HepG2 (cell line): ENCODE measurements around the gene ELP5. TPM values are rescaled to one million over a fixed set of nuclear protein-coding genes. Genes with fewer than 3 reads are reported as not detected.

ENCODE experiments used
- BRD4 ChIP-seq: sonication (generic); formaldehyde crosslinking; IDR thresholded peaks from 2 replicates; pipeline ENCODE4 v1.4.0; 2020; ENCODE audit warnings: missing genetic modification reagents
- FOXM1 ChIP-seq: sonication (generic); formaldehyde crosslinking; IDR thresholded peaks from 2 replicates; pipeline ENCODE4 v1.5.0; 2020; ENCODE audit warnings: missing genetic modification reagents
- GABPB1 ChIP-seq: IDR thresholded peaks from 2 replicates; pipeline ENCODE4 v1.6.1; 2016; ENCODE audit warnings: mild to moderate bottlenecking, missing genetic modification reagents, moderate library complexity, missing compliant biosample characterization
- HMGA1 ChIP-seq: sonication (generic); formaldehyde crosslinking; conservative IDR thresholded peaks from 2 replicates; pipeline ENCODE4 v1.4.0; 2020; ENCODE audit warnings: missing genetic modification reagents
- KAT2B ChIP-seq: fragments of 150-350 bp; IDR thresholded peaks from 2 replicates; pipeline ENCODE4 v1.6.1; 2014; ENCODE audit warnings: low read depth, low read length, borderline replicate concordance
- MAFK ChIP-seq, 2 experiments: IDR thresholded peaks in 1 of 2; conservative IDR thresholded peaks in 1 of 2; 2 replicates each; pipeline ENCODE4 v1.6.1; 2011; ENCODE audit warnings: improper control_type of control experiment in 2 of 2, low read length in 2 of 2
- MAZ ChIP-seq, 2 experiments: sonication (generic) in 1 of 2; formaldehyde crosslinking in 1 of 2; IDR thresholded peaks; 2 replicates each; pipeline versions ENCODE4 v1.5.0 to v1.6.1; 2012 to 2020; ENCODE audit warnings: low read depth in 2 of 2, mild to moderate bottlenecking in 2 of 2, borderline replicate concordance in 1 of 2, improper control_type of control experiment in 1 of 2, low read length in 1 of 2, missing genetic modification reagents in 1 of 2, moderate library complexity in 1 of 2
- PCBP1 ChIP-seq: fragments of 200-400 bp; formaldehyde crosslinking; IDR thresholded peaks from 2 replicates; pipeline ENCODE4 v1.6.1; 2017; ENCODE audit warnings: mild to moderate bottlenecking, low read depth, low read length, borderline replicate concordance
- RFX5 ChIP-seq: IDR thresholded peaks from 2 replicates; pipeline ENCODE4 v1.6.1; 2011; ENCODE audit warnings: low read depth, low read length, improper control_type of control experiment
- SIX4 ChIP-seq: sonication (generic); formaldehyde crosslinking; IDR thresholded peaks from 2 replicates; pipeline ENCODE4 v1.4.0; 2020; ENCODE audit warnings: missing genetic modification reagents
- SMAD3 ChIP-seq: sonication (generic); formaldehyde crosslinking; IDR thresholded peaks from 2 replicates; pipeline ENCODE4 v1.4.0; 2020; ENCODE audit warnings: missing genetic modification reagents
- TEAD3 ChIP-seq: optimal IDR thresholded peaks from 2 replicates; pipeline ENCODE3; 2016; ENCODE audit warnings: borderline replicate concordance
- TP53 ChIP-seq: sonication (generic); formaldehyde crosslinking; conservative IDR thresholded peaks from 2 replicates; pipeline ENCODE4 v1.4.0; 2020; ENCODE audit warnings: missing genetic modification reagents
- ZBTB20 ChIP-seq: sonication (generic); formaldehyde crosslinking; IDR thresholded peaks from 2 replicates; pipeline ENCODE4 v1.8.1; 2023; ENCODE audit warnings: missing genetic modification reagents, low read depth, mild to moderate bottlenecking, borderline replicate concordance
- ZBTB7B ChIP-seq: sonication (generic); formaldehyde crosslinking; IDR thresholded peaks from 2 replicates; pipeline ENCODE4 v1.4.0; 2020; ENCODE audit warnings: missing genetic modification reagents
- ZNF207 ChIP-seq: fragments of 450-650 bp; IDR thresholded peaks from 2 replicates; pipeline ENCODE4 v1.6.1; 2016; ENCODE audit warnings: antibody characterized with exemption, borderline replicate concordance
- ZNF441 ChIP-seq: sonication (generic); formaldehyde crosslinking; IDR thresholded peaks from 2 replicates; pipeline ENCODE4 v1.7.0; 2021; ENCODE audit warnings: missing genetic modification reagents, borderline replicate concordance
- ZNF446 ChIP-seq: sonication (generic); formaldehyde crosslinking; IDR thresholded peaks from 2 replicates; pipeline ENCODE4 v1.5.0; 2020; ENCODE audit warnings: mild to moderate bottlenecking, missing genetic modification reagents
- ZNF562 ChIP-seq: sonication (generic); formaldehyde crosslinking; IDR thresholded peaks from 2 replicates; pipeline ENCODE4 v1.8.0; 2022; ENCODE audit warnings: missing genetic modification reagents, borderline replicate concordance
- ZNF780A ChIP-seq: sonication (generic); formaldehyde crosslinking; IDR thresholded peaks from 2 replicates; pipeline ENCODE4 v1.8.0; 2022; ENCODE audit warnings: mild to moderate bottlenecking, missing genetic modification reagents, moderate library complexity
- ZNF83 ChIP-seq: sonication (generic); formaldehyde crosslinking; IDR thresholded peaks from 2 replicates; pipeline ENCODE4 v1.4.0; 2020; ENCODE audit warnings: missing genetic modification reagents, mild to moderate bottlenecking, borderline replicate concordance
- polyA plus RNA-seq, 8 experiments: library from polyadenylated mRNA; depleted of rRNA in 3 of 8; stranded (reverse) in 7 of 8; unstranded in 1 of 8; fragments of >200 nt; fragmentation: Illumina TruSeq in 4 of 8; extraction: Trizol in 4 of 8; gene quantifications; 2 replicates each; pipeline versions ENCODE4 v1.2.1 to v1.2.3, GENCODE V29; 2011 to 2016; ENCODE audit warnings: low read depth in 4 of 8, missing spikeins in 1 of 8, mixed read lengths in 1 of 8; ENCODE audit not compliant: insufficient read depth in 1 of 8
- total RNA-seq, 5 experiments: library from RNA; depleted of rRNA; stranded (reverse); fragments of >200 nt; fragmentation: Illumina TruSeq; extraction: Trizol; gene quantifications; 2 replicates each; pipeline ENCODE4 v1.2.3, GENCODE V29; 2016; ENCODE audit warnings: low read depth in 1 of 5
- TF ChIP-seq, protein P1 (sequence below): sonication (generic); formaldehyde crosslinking; IDR thresholded peaks from 2 replicates; pipeline ENCODE4 v1.5.0; 2020; ENCODE audit warnings: mild to moderate bottlenecking, missing genetic modification reagents
- TF ChIP-seq, protein P2 (sequence below): sonication (generic); formaldehyde crosslinking; conservative IDR thresholded peaks from 2 replicates; pipeline ENCODE4 v1.8.0; 2022; ENCODE audit warnings: low read depth, missing genetic modification reagents
- TF ChIP-seq, protein P3 (sequence below): sonication (generic); formaldehyde crosslinking; IDR thresholded peaks from 2 replicates; pipeline ENCODE4 v1.5.0; 2020; ENCODE audit warnings: missing genetic modification reagents, mild to moderate bottlenecking, borderline replicate concordance

ELP5 gene
- total and polyA plus RNA-seq, 2 of the 13 experiments (the other 11 are each of a cell fraction or from before 2014, with no cell fraction given), result 67.6 to 69.8 TPM

GRCh38 chr17:7219812-7220592 lies 32.0 kb upstream of the ELP5 start, which contains the start of the genes ACADVL and DLG4 (continued):
- TF ChIP-seq, protein P1, sequence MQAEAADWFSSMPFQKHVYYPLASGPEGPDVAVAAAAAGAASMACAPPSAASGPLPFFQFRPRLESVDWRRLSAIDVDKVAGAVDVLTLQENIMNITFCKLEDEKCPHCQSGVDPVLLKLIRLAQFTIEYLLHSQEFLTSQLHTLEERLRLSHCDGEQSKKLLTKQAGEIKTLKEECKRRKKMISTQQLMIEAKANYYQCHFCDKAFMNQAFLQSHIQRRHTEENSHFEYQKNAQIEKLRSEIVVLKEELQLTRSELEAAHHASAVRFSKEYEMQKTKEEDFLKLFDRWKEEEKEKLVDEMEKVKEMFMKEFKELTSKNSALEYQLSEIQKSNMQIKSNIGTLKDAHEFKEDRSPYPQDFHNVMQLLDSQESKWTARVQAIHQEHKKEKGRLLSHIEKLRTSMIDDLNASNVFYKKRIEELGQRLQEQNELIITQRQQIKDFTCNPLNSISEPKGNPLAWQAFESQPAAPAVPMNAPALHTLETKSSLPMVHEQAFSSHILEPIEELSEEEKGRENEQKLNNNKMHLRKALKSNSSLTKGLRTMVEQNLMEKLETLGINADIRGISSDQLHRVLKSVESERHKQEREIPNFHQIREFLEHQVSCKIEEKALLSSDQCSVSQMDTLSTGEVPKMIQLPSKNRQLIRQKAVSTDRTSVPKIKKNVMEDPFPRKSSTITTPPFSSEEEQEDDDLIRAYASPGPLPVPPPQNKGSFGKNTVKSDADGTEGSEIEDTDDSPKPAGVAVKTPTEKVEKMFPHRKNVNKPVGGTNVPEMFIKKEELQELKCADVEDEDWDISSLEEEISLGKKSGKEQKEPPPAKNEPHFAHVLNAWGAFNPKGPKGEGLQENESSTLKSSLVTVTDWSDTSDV (CRISPR knock-in tag), result no peak
- TF ChIP-seq MAFK (conservative IDR thresholded peaks at IDR 0.05 in 1 of 2, IDR thresholded peaks at IDR 0.05 in 1 of 2; ENCODE audit: low read length in 2 of 2), result peak; percentile 2 to 15; a peak in 1 of 4 replicates
- TF ChIP-seq MAZ (IDR thresholded peaks at IDR 0.05; ENCODE audit: borderline replicate concordance, low read depth, low read length), result no peak; the same call in 1 of the 2 replicates
- peak; percentile 60; the same call in 1 of the 2 replicates for TF ChIP-seq MAZ (CRISPR knock-in tag; IDR thresholded peaks at IDR 0.05; ENCODE audit: low read depth)
- TF ChIP-seq ZNF780A (CRISPR knock-in tag), result peak; percentile 52; the same call in 1 of the 2 replicates
- no peak for TF ChIP-seq HMGA1 (CRISPR knock-in tag)
- no peak for TF ChIP-seq SIX4
- no peak for TF ChIP-seq ZNF446
- TF ChIP-seq ZBTB20 (CRISPR knock-in tag), result no peak; the same call in 1 of the 2 replicates
- TF ChIP-seq, protein P2, sequence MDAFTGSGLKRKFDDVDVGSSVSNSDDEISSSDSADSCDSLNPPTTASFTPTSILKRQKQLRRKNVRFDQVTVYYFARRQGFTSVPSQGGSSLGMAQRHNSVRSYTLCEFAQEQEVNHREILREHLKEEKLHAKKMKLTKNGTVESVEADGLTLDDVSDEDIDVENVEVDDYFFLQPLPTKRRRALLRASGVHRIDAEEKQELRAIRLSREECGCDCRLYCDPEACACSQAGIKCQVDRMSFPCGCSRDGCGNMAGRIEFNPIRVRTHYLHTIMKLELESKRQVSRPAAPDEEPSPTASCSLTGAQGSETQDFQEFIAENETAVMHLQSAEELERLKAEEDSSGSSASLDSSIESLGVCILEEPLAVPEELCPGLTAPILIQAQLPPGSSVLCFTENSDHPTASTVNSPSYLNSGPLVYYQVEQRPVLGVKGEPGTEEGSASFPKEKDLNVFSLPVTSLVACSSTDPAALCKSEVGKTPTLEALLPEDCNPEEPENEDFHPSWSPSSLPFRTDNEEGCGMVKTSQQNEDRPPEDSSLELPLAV (CRISPR knock-in tag), result no peak
- peak; percentile 24; the same call in 1 of the 2 replicates for TF ChIP-seq ZNF83 (CRISPR knock-in tag)
- TF ChIP-seq, protein P3, sequence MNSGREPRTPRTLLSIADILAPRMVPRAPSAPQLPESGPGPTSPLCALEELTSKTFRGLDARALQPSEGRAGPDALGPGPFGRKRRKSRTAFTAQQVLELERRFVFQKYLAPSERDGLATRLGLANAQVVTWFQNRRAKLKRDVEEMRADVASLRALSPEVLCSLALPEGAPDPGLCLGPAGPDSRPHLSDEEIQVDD (CRISPR knock-in tag), result no peak
- peak; percentile 88 for TF ChIP-seq GABPB1 (CRISPR knock-in tag)
- no peak for TF ChIP-seq ZNF562 (CRISPR knock-in tag)
- no peak for TF ChIP-seq TP53 (CRISPR knock-in tag)
- TF ChIP-seq PCBP1, result no peak
- TF ChIP-seq FOXM1 (CRISPR knock-in tag), result no peak
- 0 out of 2 replicates have a peak, but pooled peaks have one; percentile 35 for TF ChIP-seq SMAD3 (CRISPR knock-in tag)
- no peak for TF ChIP-seq KAT2B
- no peak for TF ChIP-seq BRD4
- no peak for TF ChIP-seq ZNF207
- no peak for TF ChIP-seq RFX5
- TF ChIP-seq ZBTB7B (CRISPR knock-in tag), result peak; percentile 73
- TF ChIP-seq ZNF441 (CRISPR knock-in tag), result no peak; the same call in 1 of the 2 replicates
- TF ChIP-seq TEAD3, result peak; percentile 34
